ENCODE measurements around the gene CARD18. TPM values are rescaled to one million over a fixed set of nuclear protein-coding genes. Genes with fewer than 3 reads are reported as not detected.

Gene CARD18
- total and polyA plus RNA-seq, 2 of the 13 experiments (the other 11 are each of a cell fraction or from before 2014, with no cell fraction given) = not detected

GRCh38 chr11:105135883-105136282, 3.7 kb downstream of the CARD18 start (continued):
- TF ChIP-seq ZXDC (CRISPR knock-in tag; IDR thresholded peaks at IDR 0.05) = no peak
- TF ChIP-seq FOXM1 (CRISPR knock-in tag; IDR thresholded peaks at IDR 0.05) = no peak
- TF ChIP-seq MED13 (CRISPR knock-in tag; IDR thresholded peaks at IDR 0.05) = no peak
- TF ChIP-seq STAT6 (CRISPR knock-in tag; IDR thresholded peaks at IDR 0.05; ENCODE audit: borderline replicate concordance) = no peak
- no peak for TF ChIP-seq THAP11 (CRISPR knock-in tag; IDR thresholded peaks at IDR 0.05)
- no peak for TF ChIP-seq ZNF768 (CRISPR knock-in tag; IDR thresholded peaks at IDR 0.05)
- TF ChIP-seq DBP (CRISPR knock-in tag; IDR thresholded peaks at IDR 0.05; ENCODE audit: not compliant biosample characterization) = no peak
- no peak for TF ChIP-seq ZNF431 (CRISPR knock-in tag; IDR thresholded peaks at IDR 0.05; ENCODE audit: borderline replicate concordance, low read depth)
- no peak for TF ChIP-seq ZNF777 (CRISPR knock-in tag; IDR thresholded peaks at IDR 0.05)
- no peak for TF ChIP-seq ZNF354B (CRISPR knock-in tag; IDR thresholded peaks at IDR 0.05)
- no peak for TF ChIP-seq HMGA1 (CRISPR knock-in tag; conservative IDR thresholded peaks at IDR 0.05)

Measured in HepG2 (cell line).